H54 (cell line): Measurements from ENCODE around the gene ALDH1A2.

Experiments used
- DNase-seq: peaks from one replicate; pipeline ENCODE4 v3.0.0; 2011; ENCODE audit warnings: low spot score, mixed read lengths; ENCODE audit not compliant: insufficient read length
- FAIRE-seq: peaks from 3 replicates; lab custom pipeline; 2011; peaks lifted over from hg19 to GRCh38; lab: Jason Lieb, UNC
- POLR2A ChIP-seq: IDR thresholded peaks from 2 replicates; pipeline ENCODE4 v1.6.1; 2011; ENCODE audit warnings: low read depth, mild to moderate bottlenecking, low read length

ALDH1A2 gene

DNA sequence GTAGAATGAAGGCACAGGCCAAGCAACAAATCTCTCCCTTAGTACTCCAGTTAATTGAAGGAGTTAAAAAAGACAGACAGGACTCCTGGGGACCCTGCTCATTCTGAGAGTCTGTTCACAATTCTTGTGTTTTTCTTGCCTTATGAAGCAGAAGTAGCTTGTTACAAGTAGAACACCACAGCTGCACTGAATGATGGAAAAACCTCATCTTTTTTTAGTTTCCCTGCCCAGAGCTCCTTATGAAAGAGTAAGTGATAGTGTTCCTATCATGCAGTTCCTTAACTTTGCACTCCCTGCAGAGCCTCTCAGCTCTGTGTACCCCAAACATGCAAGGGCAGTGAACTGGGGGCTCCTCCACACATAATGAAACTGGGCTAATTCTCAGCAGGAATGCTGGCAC lies 95.5 kb downstream of the ALDH1A2 start:
- no peak for FAIRE-seq
- no peak for TF ChIP-seq POLR2A
- no peak for DNase-seq

DNA sequence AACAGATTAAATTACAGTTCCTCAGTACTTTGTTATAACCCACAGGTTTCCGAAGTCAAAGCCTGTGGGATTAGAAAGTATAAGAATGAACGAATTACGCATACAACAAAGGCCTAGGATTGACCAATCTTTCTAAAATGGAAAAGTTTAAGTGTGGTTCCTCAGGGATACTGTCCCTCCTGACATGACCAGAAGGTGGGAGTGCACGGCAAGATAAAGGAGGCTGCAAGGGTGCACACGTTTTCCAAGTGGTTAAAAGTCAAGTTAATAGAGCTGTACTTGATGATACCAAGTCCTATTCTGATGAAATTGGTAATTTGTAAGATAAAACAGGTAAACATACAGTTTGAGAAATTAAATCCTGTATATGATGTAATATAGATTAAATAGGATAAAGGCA lies 96.2 kb downstream of the ALDH1A2 start:
- no peak for TF ChIP-seq POLR2A
- DNase-seq (no peak), FAIRE-seq (no peak)

DNA sequence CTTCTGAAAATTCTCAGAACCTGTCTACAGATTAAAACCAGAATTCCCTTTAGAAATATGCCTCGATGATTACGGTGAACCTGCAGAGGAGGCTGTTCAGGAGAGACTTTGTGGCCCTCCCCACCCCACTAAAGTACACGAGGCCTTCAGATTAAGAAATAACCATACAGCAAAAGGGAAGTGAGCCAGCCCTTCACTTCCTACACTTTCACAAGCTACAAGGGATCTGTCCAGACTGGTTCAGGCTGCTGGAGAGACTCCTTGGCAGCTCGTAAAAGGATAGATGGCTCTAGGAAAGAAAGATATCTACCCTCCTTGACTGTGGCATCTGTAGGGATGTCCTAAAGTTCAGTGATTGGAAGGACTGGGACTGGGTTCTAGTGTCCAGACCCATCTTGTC lies 102.6 kb downstream of the ALDH1A2 start:
- no peak for FAIRE-seq
- TF ChIP-seq POLR2A = no peak
- DNase-seq = no peak

DNA sequence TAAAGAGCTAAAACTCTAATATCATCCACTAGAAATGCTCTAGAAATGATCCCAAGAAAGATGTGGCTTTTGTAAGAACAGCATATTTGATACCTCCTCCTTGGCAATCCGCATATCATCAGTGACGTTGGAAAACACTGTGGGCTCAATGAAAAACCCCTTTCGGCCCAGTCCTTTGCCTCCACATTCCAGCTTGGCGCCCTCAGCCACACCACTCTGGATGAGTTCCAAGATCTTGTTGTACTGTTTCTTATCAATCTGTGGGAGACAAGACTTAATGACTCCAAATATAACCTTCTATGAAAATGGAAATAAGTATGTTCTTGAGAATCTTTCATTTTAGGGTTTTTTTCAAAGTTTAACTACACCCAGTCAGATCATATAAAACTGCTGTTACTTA lies 103.6 kb downstream of the ALDH1A2 start:
- no peak for TF ChIP-seq POLR2A
- FAIRE-seq = no peak
- DNase-seq = no peak

DNA sequence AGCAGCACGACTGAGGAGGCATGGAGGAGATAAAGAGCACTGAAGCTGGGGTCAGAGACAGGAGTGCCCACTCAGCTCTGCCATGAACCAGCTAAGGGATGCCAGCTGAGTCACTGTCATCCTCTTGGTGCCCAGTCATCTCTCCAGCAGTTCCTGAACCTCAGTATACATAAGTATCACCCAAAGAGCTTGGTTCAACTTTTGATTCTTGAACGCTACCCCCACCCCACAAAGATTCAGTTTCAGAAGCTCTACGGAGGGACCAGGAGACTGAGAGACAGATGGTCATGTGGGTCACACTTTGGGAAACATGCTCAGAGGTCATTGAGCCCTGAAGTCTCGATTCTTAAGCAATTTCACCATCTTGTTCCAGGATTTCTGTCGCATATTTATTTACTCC lies 108.4 kb downstream of the ALDH1A2 start:
- TF ChIP-seq POLR2A = no peak
- FAIRE-seq (no peak), DNase-seq (no peak)

DNA sequence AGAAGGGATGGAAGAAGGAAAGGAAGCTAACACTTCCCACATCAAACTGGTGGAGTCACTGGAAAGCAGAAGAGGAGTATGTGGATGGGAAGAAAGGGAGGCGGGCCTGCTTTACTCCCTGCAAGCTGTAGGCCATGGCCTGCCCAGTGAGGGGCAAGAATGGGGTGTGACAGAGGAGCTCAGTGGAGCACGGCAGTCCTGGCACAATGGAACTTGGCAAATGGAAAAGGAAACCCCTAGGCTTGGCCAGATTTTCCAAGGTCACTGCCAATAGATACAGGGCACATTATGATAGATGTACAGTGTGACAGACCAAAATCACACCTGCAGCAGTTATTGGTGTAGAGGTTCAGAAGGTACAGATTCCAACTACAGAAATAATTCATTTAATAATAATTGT lies 111.6 kb downstream of the ALDH1A2 start:
- FAIRE-seq = no peak
- TF ChIP-seq POLR2A = no peak
- no peak for DNase-seq

DNA sequence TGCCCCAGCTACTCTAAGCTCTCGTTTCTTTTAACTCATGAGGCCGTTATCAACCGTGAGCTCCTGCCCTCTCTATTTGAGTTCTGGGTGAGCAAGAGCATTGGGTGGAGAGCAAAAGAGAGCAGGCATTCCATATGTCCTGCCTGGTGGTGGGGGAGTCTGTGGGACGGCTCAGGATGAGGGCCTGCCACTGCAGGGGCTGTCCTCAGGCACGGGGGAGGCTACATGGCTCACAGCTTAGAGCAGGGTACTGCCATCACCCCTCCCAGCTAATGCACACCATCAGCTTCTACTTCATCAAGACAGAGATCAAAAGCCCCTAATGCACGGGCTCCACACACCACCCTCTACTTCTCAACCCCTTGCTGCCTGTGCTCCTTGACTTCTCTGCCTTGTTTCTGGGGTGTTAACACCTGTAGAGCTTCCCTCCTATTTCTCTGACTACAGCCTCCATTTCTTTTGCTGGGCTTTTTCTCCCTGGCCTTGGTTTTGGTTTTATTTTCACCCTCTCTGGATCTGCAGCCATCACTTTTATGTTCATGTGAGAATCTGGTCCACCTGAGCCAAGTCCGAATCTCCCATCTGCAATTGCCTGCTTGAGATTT lies 114.1 kb downstream of the ALDH1A2 start:
- DNase-seq (no peak), FAIRE-seq (no peak)
- no peak for TF ChIP-seq POLR2A

DNA sequence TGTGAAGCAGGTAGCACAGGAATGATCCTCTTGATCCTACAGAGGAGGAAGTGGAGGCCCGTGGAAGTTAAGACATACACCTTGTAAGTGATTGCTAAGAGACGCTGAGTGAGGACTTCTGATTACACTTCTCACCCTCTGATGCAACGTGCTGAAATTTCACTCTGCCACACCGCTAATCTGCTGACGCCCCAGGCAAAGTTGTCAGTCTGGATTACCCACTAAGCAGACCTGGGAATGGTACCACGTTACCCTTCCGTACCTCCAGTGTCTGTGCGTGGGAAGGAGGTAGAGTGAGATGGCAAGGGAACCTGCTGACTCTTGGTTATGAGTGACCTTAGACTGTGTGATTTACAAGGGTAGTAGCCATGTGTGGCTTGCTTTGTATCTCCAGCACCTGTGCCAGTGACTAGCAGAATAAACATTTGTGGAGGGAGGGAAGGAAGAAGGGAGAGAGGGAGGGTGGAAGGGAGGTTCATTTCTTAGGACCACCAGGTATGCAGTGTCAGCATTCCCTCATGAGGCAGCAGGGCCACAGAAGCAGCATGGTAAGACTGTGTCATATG lies 115.0 kb downstream of the ALDH1A2 start:
- TF ChIP-seq POLR2A = no peak
- DNase-seq (no peak), FAIRE-seq (no peak)

DNA sequence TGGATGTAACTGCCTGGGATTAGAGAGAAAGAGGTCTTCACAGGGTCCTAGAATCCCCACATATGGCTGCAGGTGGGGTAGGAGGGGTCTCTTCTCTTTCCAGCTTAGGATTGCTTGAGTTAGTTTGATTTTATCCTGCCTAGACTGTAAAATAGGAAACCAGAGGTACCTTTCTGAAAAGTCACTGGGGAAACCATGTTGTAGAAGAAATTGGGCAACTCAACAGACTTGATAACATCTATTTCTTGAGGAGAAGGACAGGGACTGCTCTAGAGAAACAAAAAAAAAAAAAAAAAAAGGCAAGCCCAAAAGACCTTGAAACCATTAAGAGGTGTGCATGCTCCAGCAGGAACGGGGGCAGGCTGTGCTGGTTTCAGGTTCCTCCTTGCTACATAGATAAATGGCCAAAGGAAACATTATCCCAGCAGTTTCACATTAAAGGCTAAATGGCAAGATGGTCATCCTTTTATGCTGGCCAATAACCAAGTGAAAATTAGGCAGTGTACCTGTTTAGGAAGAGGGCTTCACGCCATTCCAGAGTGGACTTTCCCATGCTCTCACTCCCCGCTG lies 116.1 kb downstream of the ALDH1A2 start:
- no peak for FAIRE-seq

DNA sequence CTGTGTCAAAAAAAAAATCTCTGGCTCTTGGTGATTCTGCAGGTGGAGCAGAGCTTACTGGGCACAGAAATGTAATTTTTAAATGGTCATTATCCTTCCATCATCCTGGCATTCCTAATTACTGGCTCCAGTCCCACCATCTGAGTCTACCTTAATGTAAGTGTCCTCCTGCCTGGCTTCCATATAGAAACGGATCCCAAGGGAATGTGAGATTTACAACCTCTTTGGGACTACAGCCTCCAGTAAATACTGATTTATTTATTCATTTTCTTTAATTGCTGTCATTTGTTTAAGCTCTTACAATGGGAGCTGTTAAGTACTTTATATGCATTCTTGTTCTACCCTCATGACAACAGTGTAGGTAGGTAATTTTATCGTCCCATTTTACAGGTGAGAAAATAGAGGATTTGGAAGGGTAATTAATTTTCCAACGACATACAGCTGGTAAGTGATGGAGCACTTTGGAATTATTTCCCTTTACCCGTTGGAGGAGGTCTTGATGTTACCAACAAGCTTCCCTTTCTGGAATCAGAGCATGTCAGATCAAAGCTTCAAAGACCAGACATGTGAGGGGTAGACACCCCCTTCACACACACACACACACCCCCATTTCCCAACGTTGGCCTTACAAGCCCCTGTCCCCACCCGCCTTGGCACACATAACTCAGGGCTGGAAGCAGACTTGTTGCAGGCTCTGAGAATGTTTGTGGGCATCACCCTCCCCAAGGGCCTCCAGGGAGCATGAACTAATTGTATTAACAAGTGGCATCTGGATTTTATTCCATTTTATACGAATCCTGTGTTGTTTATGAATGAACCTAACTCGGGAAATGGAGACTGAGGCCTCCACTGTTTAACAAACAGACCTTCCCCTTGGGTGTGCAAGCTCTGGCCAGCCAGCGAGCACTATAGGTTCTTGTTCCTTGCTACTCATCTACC lies 116.9 kb downstream of the ALDH1A2 start:
- no peak for TF ChIP-seq POLR2A
- no peak for DNase-seq
- no peak for FAIRE-seq

More for the DNA sequence above, 116.1 kb downstream of the ALDH1A2 start:
- DNase-seq = no peak
- TF ChIP-seq POLR2A = no peak

DNA sequence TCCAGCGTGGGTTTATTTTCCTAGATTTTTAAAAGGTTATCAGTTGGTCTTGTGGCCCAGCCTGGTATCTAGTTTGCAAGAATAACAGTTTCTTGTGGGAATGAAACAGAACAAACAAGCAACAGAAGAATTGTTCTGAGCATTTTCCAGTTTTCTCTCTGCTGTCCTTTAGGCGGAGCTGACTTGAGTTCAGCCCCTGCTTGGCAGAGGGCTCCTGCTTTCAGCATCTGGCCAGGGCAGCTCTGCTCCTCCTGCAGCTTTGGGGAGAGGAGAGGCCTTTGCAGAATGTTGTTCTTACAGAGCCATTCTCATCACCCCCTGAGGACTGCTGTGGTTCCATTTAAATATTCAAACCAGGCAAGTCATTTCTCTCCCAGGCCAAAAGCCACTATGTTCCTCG lies 117.7 kb downstream of the ALDH1A2 start:
- DNase-seq = no peak
- no peak for FAIRE-seq
- TF ChIP-seq POLR2A = no peak

DNA sequence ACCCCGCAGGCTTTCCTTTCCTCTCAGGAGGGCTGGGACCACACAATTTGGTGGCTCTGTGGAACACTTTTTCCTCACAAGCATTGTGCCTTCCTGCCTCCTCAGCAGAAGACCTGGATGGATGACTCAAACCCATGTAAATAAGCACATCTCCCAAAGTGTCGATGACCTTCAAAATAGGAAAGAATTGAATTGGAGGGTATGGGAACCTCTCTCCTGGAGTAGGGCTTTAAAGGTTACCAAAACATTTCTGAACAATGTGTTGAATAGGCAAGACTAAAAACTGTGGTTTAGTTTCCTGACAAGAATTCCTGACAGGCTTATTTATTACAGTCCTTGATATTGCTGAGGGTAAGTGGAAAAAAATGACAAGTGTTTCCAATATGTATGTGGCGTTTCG lies 118.2 kb downstream of the ALDH1A2 start:
- FAIRE-seq (no peak), DNase-seq (no peak)
- no peak for TF ChIP-seq POLR2A

DNA sequence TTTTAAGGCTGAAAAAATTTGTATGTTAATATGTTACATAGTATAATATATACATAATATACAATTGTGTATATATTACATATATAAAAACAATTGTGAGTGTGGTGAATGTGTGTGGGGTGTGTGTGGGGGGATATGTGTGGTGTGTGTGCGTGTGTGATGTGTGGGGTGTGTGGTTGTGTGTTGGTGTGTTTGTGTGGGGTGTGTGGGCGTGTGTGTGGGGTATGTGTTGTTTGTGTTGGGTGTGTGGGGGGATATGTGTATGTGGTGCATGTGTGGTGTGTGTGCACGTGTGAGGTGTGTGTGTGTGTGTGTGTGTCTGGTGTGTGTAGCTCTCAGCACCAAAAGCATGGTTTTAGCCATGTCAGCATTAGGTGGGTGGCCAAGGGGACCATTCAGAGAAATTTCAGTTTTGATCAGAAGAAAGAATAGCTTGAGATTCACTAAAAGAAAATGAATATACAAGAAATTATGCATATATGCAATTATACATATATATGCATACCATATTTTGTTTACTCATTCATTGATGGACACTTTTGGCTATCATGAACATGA lies 118.9 kb downstream of the ALDH1A2 start:
- FAIRE-seq (no peak), DNase-seq (no peak)

DNA sequence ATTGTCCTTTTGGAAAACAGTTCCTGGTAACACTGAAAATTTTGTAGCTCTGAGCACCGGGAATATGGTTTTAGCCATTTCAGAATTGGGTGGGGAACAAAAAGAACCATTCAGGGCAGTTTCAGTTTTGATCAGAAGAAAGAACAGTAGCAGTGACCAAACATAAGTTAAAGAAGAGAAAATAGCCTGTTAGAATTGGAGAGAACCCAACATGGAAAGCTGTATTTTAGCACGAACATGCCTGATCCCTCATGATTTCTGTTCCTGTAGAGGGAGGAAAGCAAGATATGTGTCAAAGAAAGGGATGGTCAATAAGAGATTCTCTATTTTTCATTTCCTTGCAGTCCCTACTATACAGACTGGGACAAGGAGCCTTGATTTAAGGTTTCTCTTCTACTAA lies 119.9 kb downstream of the ALDH1A2 start:
- TF ChIP-seq POLR2A = no peak
- DNase-seq (no peak), FAIRE-seq (no peak)

More for the DNA sequence above, 118.9 kb downstream of the ALDH1A2 start:
- TF ChIP-seq POLR2A = no peak
